Type B pancreatic cell (in vitro differentiated cells): ENCODE data around the gene HNRNPA0. TPM values are rescaled to one million over a fixed set of nuclear protein-coding genes. Genes with fewer than 3 reads are reported as not detected.

Source experiments
- DNase-seq: peaks from one replicate; pipeline ENCODE4 v3.0.0; 2021; ENCODE audit warnings: mixed read lengths; ENCODE audit not compliant: unreplicated experiment; ENCODE audit errors: extremely low spot score
- H3K27ac Mint-ChIP-seq: 2 replicates; pipeline ENCODE4 v1.8.0; 2021; ENCODE audit warnings: mild to moderate bottlenecking, mixed read lengths
- H3K27me3 Mint-ChIP-seq: 2 replicates; pipeline ENCODE4 v1.8.0; 2021; ENCODE audit warnings: mixed read lengths
- H3K36me3 Mint-ChIP-seq: 2 replicates; pipeline ENCODE4 v1.8.0; 2021; ENCODE audit warnings: mixed read lengths
- H3K4me1 Mint-ChIP-seq: one replicate; pipeline ENCODE4 v1.8.0; 2021; ENCODE audit warnings: mixed read lengths; ENCODE audit not compliant: unreplicated experiment
- H3K4me3 Mint-ChIP-seq: 2 replicates; pipeline ENCODE4 v1.8.0; 2021; ENCODE audit warnings: mild to moderate bottlenecking, mixed read lengths
- H3K9me3 Mint-ChIP-seq: 2 replicates; pipeline ENCODE4 v1.8.0; 2021; ENCODE audit warnings: mixed read lengths
- total RNA-seq: library from RNA; stranded (reverse); gene quantifications from 2 replicates; pipeline ENCODE4 v1.2.1, GENCODE V29; 2021; ENCODE audit warnings: low replicate concordance
- TF ChIP-seq, protein P1 (sequence below): fragments of 200-600 bp; sonication (generic); conservative IDR thresholded peaks from 2 replicates; pipeline ENCODE4 v1.5.0; 2021; ENCODE audit warnings: antibody characterized with exemption, mild to moderate bottlenecking

The HNRNPA0 gene
- total RNA-seq, 1 donor from 2014 or later, result 67.0 TPM

DNA sequence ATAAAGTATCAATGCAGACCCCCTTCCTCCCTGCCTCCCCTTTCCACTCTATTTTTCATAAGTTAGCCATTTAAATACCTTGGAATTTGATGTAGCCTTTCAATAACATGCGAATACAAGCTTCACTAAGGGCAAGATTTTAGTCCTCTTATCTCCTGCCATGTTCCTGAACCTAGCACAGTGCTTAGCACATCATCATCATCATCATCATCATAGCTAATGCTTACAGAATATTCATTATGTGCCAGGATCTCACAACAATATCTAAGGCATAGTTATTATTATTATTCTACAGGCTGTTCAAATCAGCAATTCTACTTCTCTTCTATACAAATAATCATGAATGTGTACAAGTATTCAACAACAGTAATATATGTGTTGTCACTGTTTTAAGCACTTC lies 38.7 kb downstream of the HNRNPA0 start:
- H3K4me1 Mint-ChIP-seq, result no peaks in the 10 kb centered on the region
- peaks cover 5% of the 10 kb centered on the region for H3K9me3 Mint-ChIP-seq
- no peak for DNase-seq
- H3K36me3 Mint-ChIP-seq, result peaks cover 9% of the 10 kb centered on the region
- no peaks in the 10 kb centered on the region for H3K27me3 Mint-ChIP-seq
- TF ChIP-seq, protein P1, sequence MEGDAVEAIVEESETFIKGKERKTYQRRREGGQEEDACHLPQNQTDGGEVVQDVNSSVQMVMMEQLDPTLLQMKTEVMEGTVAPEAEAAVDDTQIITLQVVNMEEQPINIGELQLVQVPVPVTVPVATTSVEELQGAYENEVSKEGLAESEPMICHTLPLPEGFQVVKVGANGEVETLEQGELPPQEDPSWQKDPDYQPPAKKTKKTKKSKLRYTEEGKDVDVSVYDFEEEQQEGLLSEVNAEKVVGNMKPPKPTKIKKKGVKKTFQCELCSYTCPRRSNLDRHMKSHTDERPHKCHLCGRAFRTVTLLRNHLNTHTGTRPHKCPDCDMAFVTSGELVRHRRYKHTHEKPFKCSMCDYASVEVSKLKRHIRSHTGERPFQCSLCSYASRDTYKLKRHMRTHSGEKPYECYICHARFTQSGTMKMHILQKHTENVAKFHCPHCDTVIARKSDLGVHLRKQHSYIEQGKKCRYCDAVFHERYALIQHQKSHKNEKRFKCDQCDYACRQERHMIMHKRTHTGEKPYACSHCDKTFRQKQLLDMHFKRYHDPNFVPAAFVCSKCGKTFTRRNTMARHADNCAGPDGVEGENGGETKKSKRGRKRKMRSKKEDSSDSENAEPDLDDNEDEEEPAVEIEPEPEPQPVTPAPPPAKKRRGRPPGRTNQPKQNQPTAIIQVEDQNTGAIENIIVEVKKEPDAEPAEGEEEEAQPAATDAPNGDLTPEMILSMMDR, result no peak
- H3K27ac Mint-ChIP-seq, result no peak overlapping the region
- no peak overlapping the region for H3K4me3 Mint-ChIP-seq

DNA sequence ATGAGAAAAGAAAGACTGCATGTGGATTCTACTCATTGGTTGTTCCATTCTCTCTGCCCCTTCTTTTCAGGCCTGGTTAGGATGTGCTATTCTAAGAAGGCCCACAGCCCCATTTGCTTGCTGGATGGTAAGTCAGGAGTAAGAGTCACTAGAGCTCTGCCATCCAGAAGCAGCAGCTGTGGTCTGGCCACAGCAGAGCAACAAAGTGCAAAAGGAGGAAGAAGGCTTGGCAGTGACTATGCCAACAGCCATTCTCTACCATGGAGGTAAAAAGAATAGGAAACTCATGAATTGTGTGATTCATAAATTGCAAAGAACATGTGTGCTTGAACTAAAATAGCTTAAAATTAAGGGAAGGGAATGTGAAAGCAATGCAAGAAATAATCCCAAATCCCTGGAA lies 39.2 kb downstream of the HNRNPA0 start:
- H3K4me1 Mint-ChIP-seq, result no peaks in the 10 kb centered on the region
- TF ChIP-seq, protein P1, result no peak
- no peaks in the 10 kb centered on the region for H3K27me3 Mint-ChIP-seq
- no peak for DNase-seq
- H3K36me3 Mint-ChIP-seq, result peaks cover 9% of the 10 kb centered on the region
- peaks cover 5% of the 10 kb centered on the region for H3K9me3 Mint-ChIP-seq
- no peak overlapping the region for H3K4me3 Mint-ChIP-seq
- no peak overlapping the region for H3K27ac Mint-ChIP-seq

DNA sequence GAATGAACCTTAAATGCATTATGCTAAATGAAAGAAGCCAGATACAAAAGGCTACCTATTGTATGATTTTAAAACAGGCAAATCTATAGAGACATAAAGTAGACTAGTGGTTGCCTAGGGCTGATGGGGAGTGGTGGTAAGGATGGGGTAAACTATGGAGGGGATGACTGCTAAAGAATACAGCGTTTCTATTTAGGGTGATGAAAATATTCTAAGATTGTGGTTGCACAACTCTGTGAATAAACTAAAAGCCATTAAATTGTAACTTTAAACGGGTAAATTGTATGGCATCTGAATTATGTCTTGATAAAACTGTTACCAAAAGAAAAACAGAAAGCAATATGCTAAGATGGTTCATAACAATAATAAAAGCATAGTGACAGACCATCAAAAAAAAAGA lies 39.7 kb downstream of the HNRNPA0 start:
- TF ChIP-seq, protein P1, result no peak
- H3K9me3 Mint-ChIP-seq, result peaks cover 5% of the 10 kb centered on the region
- H3K36me3 Mint-ChIP-seq, result peaks cover 9% of the 10 kb centered on the region

DNA sequence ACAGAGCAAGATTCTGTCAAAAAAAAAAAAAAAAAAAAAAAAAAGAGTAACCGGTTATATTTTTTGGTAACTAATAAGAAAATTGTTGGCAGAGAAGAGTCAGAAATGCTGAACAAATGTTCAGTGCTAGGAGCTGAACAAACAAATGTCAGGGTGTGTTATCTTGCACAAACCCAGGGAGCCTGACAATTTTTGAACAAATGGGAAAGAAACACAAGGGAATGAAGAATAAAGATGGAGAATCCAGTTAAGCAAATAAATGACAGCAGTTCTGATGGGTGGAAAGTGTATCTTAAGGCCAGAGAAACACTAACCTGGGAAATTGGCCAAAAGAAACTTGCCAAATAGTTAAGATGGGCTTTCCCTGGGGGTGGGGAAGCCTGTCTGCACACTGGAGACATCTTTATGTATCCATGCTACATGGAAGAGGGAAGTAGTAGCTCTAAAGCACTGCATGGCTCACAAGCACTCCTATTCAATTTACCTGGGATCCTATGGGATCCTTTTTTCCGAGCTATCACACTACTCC lies 42.0 kb downstream of the HNRNPA0 start:
- TF ChIP-seq, protein P1, result no peak
- H3K4me1 Mint-ChIP-seq, result no peaks in the 10 kb centered on the region

More for the DNA sequence above, 39.7 kb downstream of the HNRNPA0 start:
- Mint-ChIP-seq H3K27ac (no peak overlapping the region), H3K4me3 (no peak overlapping the region), H3K27me3 (no peaks in the 10 kb centered on the region), H3K4me1 (no peaks in the 10 kb centered on the region)
- no peak for DNase-seq

DNA sequence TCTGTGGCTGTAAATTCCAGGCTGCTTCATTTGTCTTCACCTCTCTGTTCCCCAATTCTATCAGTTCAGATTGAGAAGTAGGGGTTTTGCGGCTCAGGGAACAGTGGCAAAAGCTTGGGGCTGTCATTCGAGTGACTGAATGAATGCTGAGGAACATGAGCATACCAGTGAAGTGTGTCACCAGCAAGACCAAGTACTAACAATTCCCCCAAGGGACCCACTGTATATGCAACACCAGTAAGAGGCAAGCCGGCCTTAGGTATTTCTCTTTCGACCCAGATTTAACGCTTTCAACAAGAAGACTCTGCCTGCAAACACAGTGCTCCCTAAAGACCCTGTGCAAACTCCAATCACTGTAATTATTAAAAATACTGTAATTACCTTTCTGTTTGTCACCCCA lies 44.1 kb downstream of the HNRNPA0 start:
- TF ChIP-seq, protein P1, result no peak
- Mint-ChIP-seq H3K36me3 (peaks cover 5% of the 10 kb centered on the region), H3K4me1 (no peaks in the 10 kb centered on the region), H3K27me3 (no peaks in the 10 kb centered on the region), H3K9me3 (peaks cover 5% of the 10 kb centered on the region), H3K4me3 (no peak overlapping the region), H3K27ac (no peak overlapping the region)
- no peak for DNase-seq

More for the DNA sequence above, 42.0 kb downstream of the HNRNPA0 start:
- Mint-ChIP-seq H3K27me3 (no peaks in the 10 kb centered on the region), H3K36me3 (peaks cover 9% of the 10 kb centered on the region), H3K4me3 (no peak overlapping the region), H3K27ac (no peak overlapping the region), H3K9me3 (peaks cover 5% of the 10 kb centered on the region)
- no peak for DNase-seq
